ENCODE measurements around the gene PHIP. TPM values are rescaled to one million over a fixed set of nuclear protein-coding genes. Genes with fewer than 3 reads are reported as not detected.

Gene PHIP
- total RNA-seq, result 14.9 and 15.4 TPM in 2 replicates

DNA sequence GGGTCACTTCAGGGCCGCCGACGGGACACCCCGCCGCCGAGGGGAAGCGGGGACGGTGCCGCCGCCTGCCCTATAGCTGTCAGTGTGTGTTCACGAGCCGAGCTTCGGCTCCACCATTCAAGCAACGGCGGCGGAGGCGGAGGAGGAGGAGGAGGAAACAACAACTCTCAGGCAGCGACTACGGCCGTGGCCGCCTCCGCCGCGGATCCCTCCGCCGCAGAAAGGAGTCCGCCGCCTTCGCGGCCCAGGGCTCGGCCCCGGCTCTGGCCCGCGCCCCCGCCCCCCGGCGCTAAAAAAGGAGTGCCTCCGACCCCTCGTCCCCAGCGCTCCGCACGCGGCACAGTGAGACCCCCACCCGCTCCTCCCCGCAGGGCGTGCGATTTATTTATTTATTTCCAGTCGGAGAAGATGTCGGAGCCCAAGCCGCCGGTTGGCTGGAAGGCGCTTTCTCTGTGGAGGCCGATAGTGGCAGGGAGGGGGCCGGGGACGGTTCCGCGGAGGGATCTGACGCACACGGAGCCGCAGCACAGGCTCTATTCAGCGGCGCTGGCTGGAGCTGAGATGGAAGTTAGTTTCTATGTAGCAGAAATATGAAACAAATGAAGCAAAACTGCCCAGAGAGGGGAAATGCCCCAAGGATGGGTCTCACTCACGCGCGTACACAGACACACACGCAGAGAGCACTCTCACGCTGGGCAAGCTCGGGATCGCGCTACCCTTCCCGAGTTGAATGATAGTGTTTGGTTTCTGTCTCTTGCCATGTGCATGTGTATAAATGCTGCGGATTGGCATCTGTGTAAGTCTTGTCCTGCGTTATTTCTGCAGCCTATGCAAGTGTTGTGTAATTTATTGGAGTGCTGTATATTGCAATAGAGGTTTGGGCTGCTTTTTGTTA is at the start of gene PHIP:
Gene PHIP, minus strand, starts transcription at position 180 of the 895 bp plus-strand sequence. CDS start 186 bp downstream, outside the sequence.

Other genes starting within 250 kb of the PHIP start
- gene IRAK1BP1, start 210.7 kb downstream of the PHIP start, total RNA-seq, result 2.5 and 3.7 TPM in 2 replicates
- gene HMGN3, start 156.4 kb upstream of the PHIP start, total RNA-seq, result 23.7 and 26.3 TPM in 2 replicates